Naive thymus-derived CD4-positive, alpha-beta T cell (primary cell): ENCODE results near the gene TLE6. TPM values are rescaled to one million over a fixed set of nuclear protein-coding genes. Genes with fewer than 3 reads are reported as not detected.

Experiments
- ATAC-seq: fragments of 150-1000 bp; cut with Tn5 transposase; 2 replicates; pipeline ENCODE4 v1.10.0; 2021; ENCODE audit warnings: mild to moderate bottlenecking, moderate library complexity
- CTCF ChIA-PET: fragments of 350-600 bp; sonication (Branson Sonifier 250); formaldehyde crosslinking; loops from one replicate; lab custom pipeline; 2021; ENCODE audit warnings: antibody characterized with exemption; lab: Charles Lee
- POLR2A ChIA-PET: fragments of 350-600 bp; sonication (Branson Sonifier 250); formaldehyde crosslinking; loops from one replicate; lab custom pipeline; 2021; ENCODE audit warnings: antibody characterized with exemption, inconsistent platforms; lab: Charles Lee
- DNase-seq, 9 donors: peaks; one replicate each; pipeline versions ENCODE4 v3.0.0 to v3.0.0-alpha.2; 2020 to 2022; ENCODE audit warnings: mixed read lengths in 1 of 9
- H3K27ac ChIP-seq: one replicate; pipeline ENCODE4 v1.7.0; 2013; ENCODE audit warnings: mild to moderate bottlenecking, low read depth, low read length, moderate library complexity
- H3K27me3 ChIP-seq, 2 donors: one replicate each; pipeline ENCODE4 v1.7.0; 2013; ENCODE audit warnings: low read length in 2 of 2, mild to moderate bottlenecking in 2 of 2, moderate library complexity in 2 of 2; ENCODE audit not compliant: control insufficient read depth in 2 of 2, insufficient read depth in 2 of 2
- H3K36me3 ChIP-seq, 3 experiments: 1 replicate in 2 of 3; 2 replicates in 1 of 3; pipeline ENCODE4 v1.7.0; 2013; ENCODE audit warnings: low read length in 3 of 3, mild to moderate bottlenecking in 3 of 3, moderate library complexity in 1 of 3; ENCODE audit not compliant: insufficient read depth in 3 of 3, control insufficient read depth in 2 of 3
- H3K4me1 ChIP-seq, 2 donors: one replicate each; pipeline ENCODE4 v1.7.0; 2013; ENCODE audit warnings: low read length in 2 of 2, mild to moderate bottlenecking in 2 of 2, moderate library complexity in 1 of 2; ENCODE audit not compliant: control insufficient read depth in 2 of 2, insufficient read depth in 2 of 2
- H3K4me3 ChIP-seq: 2 replicates; pipeline ENCODE4 v1.7.0; 2013; ENCODE audit warnings: mild to moderate bottlenecking, low read length
- H3K9me3 ChIP-seq, 3 experiments: 1 replicate in 2 of 3; 2 replicates in 1 of 3; pipeline ENCODE4 v1.7.0; 2013; ENCODE audit warnings: low read length in 3 of 3; ENCODE audit not compliant: control insufficient read depth in 2 of 3
- H3K27ac Mint-ChIP-seq, 9 donors: one replicate each; pipeline ENCODE4 v1.8.0; 2020 to 2022; ENCODE audit warnings: mixed read lengths in 9 of 9, mild to moderate bottlenecking in 8 of 9, moderate library complexity in 5 of 9, inconsistent platforms in 2 of 9
- H3K27me3 Mint-ChIP-seq, 5 donors: one replicate each; pipeline ENCODE4 v1.8.0; 2021 to 2022; ENCODE audit warnings: mixed read lengths in 5 of 5, mild to moderate bottlenecking in 1 of 5
- H3K36me3 Mint-ChIP-seq, 5 donors: one replicate each; pipeline ENCODE4 v1.8.0; 2020 to 2022; ENCODE audit warnings: mixed read lengths in 5 of 5, mild to moderate bottlenecking in 3 of 5, inconsistent platforms in 1 of 5
- H3K4me1 Mint-ChIP-seq, 7 donors: one replicate each; pipeline ENCODE4 v1.8.0; 2020 to 2022; ENCODE audit warnings: mixed read lengths in 7 of 7, mild to moderate bottlenecking in 3 of 7, inconsistent platforms in 1 of 7
- H3K4me3 Mint-ChIP-seq, 10 donors: one replicate each; pipeline ENCODE4 v1.8.0; 2020 to 2022; ENCODE audit warnings: mild to moderate bottlenecking in 10 of 10, mixed read lengths in 10 of 10, moderate library complexity in 6 of 10, inconsistent platforms in 2 of 10
- H3K9me3 Mint-ChIP-seq, 11 donors: one replicate each; pipeline ENCODE4 v1.8.0; 2020 to 2022; ENCODE audit warnings: mixed read lengths in 11 of 11, mild to moderate bottlenecking in 4 of 11, inconsistent platforms in 1 of 11, moderate library complexity in 1 of 11
- intact Hi-C, 2 donors: fragments of 100-400 bp; cut with micrococcal nuclease; formaldehyde crosslinking; loops; one replicate each; pipeline ENCODE4 v1.15.1; 2023
- polyA plus RNA-seq, 2 donors: library from polyadenylated mRNA; unstranded; fragments of 300-500 nt; fragmentation: Illumina TruSeq; gene quantifications; one replicate each; pipeline ENCODE4 v1.2.3, GENCODE V29; 2021
- total RNA-seq, 6 experiments: library from RNA in 5 of 6; stranded (reverse) in 5 of 6; gene quantifications; 1 replicate in 5 of 6; 2 replicates in 1 of 6; pipeline ENCODE4 v1.2.3 and lab custom pipeline; 2021 to 2026

The TLE6 gene
- total and polyA plus RNA-seq, 7 experiments from 2014 or later: 0.52 to 0.64 (median 0.60) TPM; not detected in 4

- POLR2A ChIA-PET: interaction anchor here (0.8 to 1.5 kb wide), 6 partner anchors 8 to 48 kb away, joined by 3 to 6 read pairs (median 4); no protein-coding TSS in a partner anchor
- Histone ChIP-seq H3K4me3 (peak overlapping the region; percentile 21), H3K4me1 (peaks cover 12 to 25% of the 10 kb centered on the region in 2 donors), H3K36me3 (no peaks in the 10 kb centered on the region), H3K9me3 (no peaks in the 10 kb centered on the region), H3K27me3 (no peaks in the 10 kb centered on the region), H3K27ac (no peak overlapping the region)
- peaks cover 0 to 43% (median 0%) of the 10 kb centered on the region in 5 donors for H3K27me3 Mint-ChIP-seq
- no peak for ATAC-seq
- CTCF ChIA-PET: interaction anchor here (1.4 to 2.1 kb wide), 4 partner anchors 11 to 84 kb away, joined by 4 to 9 read pairs (median 6); no protein-coding TSS in a partner anchor
- H3K27ac Mint-ChIP-seq: peak overlapping the region in 6 of 9 donors; percentile 13 to 82 (median 41)
- peaks cover 0 to 1% (median 0%) of the 10 kb centered on the region in 11 donors for H3K9me3 Mint-ChIP-seq
- intact Hi-C loops: no loop called here
- peaks cover 13 to 48% (median 35%) of the 10 kb centered on the region in 7 donors for H3K4me1 Mint-ChIP-seq
- peak overlapping the region in 9 of 10 donors; percentile 60 to 81 (median 70) for H3K4me3 Mint-ChIP-seq
- peaks cover 0 to 8% (median 4%) of the 10 kb centered on the region in 5 donors for H3K36me3 Mint-ChIP-seq
- peak in 1 of 9 donors; percentile 34 for DNase-seq
Measured at GRCh38 chr19:3024870-3025548, 47.6 kb downstream of the TLE6 start.

DNA sequence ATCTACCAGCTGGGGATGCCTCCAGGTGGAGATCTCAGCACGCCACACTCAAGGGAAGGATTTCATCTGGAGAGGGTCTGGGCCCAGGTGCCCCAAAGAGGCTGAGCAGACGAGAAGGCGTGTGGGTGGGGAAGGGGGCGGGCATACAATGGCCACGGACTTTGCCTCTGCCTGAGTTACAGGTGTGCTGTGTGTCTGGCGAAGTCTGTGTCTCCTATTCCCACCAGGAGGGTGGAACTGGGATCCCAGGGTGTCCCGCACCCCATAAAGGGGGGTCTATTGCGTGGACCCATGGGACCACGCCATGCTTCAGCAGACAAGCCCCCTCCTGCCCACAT is 48.2 kb downstream of the TLE6 start:
- Histone ChIP-seq H3K4me3 (no peak overlapping the region), H3K36me3 (no peaks in the 10 kb centered on the region), H3K27me3 (no peaks in the 10 kb centered on the region), H3K9me3 (no peaks in the 10 kb centered on the region), H3K4me1 (peaks cover 12 to 25% of the 10 kb centered on the region in 2 donors), H3K27ac (no peak overlapping the region)
- peaks cover 0 to 5% (median 1%) of the 10 kb centered on the region in 5 donors for H3K36me3 Mint-ChIP-seq
- DNase-seq (no peak), ATAC-seq (no peak)
- H3K27me3 Mint-ChIP-seq: peaks cover 0 to 48% (median 0%) of the 10 kb centered on the region in 5 donors
- ChIA-PET POLR2A (interaction anchor here (0.6 to 3.3 kb wide), 5 partner anchors 10 to 43 kb away, joined by 4 to 10 read pairs (median 6); no protein-coding TSS in a partner anchor), CTCF (interaction anchor here (1.4 to 2.1 kb wide), 2 partner anchors 10 to 78 kb away, joined by 5 to 9 read pairs; no protein-coding TSS in a partner anchor)
- H3K4me3 Mint-ChIP-seq: peak overlapping the region in 6 of 10 donors; percentile 69 to 81 (median 74)
- peaks cover 13 to 53% (median 40%) of the 10 kb centered on the region in 7 donors for H3K4me1 Mint-ChIP-seq
- intact Hi-C loops: no loop called here
- peak overlapping the region in 3 of 9 donors; percentile 21 to 59 (median 46) for H3K27ac Mint-ChIP-seq
- H3K9me3 Mint-ChIP-seq: peaks cover 0 to 1% (median 0%) of the 10 kb centered on the region in 11 donors

GRCh38 chr19:3026768-3027167 is 49.4 kb downstream of the TLE6 start:
- ATAC-seq (no peak), DNase-seq (no peak)
- peaks cover 13 to 62% (median 48%) of the 10 kb centered on the region in 7 donors for H3K4me1 Mint-ChIP-seq
- H3K9me3 Mint-ChIP-seq: peaks cover 0 to 1% (median 0%) of the 10 kb centered on the region in 11 donors
- no peak overlapping the region for H3K4me3 ChIP-seq
- no peaks in the 10 kb centered on the region for H3K9me3 ChIP-seq
- peaks cover 0 to 4% (median 0%) of the 10 kb centered on the region in 5 donors for H3K36me3 Mint-ChIP-seq
- H3K27me3 ChIP-seq: no peaks in the 10 kb centered on the region
- CTCF ChIA-PET: interaction anchor here (1.3 kb wide), 1 partner anchor 9 kb away, joined by 5 read pairs; no protein-coding TSS in a partner anchor
- POLR2A ChIA-PET: interaction anchor here (1.5 to 3.3 kb wide), 4 partner anchors 11 to 50 kb away, joined by 4 to 11 read pairs (median 9); partner anchors contain the start of genes TLE5 and TLE6
- H3K4me3 Mint-ChIP-seq: peak overlapping the region in 3 of 10 donors; percentile 71 to 93 (median 78)
- H3K27me3 Mint-ChIP-seq: peaks cover 0 to 60% (median 0%) of the 10 kb centered on the region in 5 donors
- no peak overlapping the region for H3K27ac ChIP-seq
- H3K36me3 ChIP-seq: no peaks in the 10 kb centered on the region
- intact Hi-C loops: no loop called here
- H3K27ac Mint-ChIP-seq: no peak overlapping the region
- peaks cover 12 to 25% of the 10 kb centered on the region in 2 donors for H3K4me1 ChIP-seq

DNA sequence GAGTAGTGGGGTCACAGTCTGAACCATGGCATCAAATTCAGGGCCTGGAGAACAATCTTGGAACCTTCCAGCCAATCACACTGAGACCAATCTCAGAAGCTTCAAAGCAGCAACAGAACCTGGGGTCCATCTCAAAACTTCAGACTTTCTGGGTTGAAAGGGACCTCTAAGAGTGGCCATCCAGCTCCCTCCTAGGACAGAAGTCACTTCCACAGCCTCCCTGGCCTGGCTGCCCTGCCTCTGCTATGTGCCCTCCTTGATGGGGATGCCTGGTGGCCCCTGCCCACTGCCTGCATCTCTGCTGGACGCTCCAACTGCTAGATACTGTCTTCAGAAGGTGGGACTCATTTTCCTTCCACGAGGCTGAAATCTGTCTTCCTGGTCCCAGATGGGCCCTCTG is 49.9 kb downstream of the TLE6 start:
- Histone ChIP-seq H3K4me3 (no peak overlapping the region), H3K27ac (no peak overlapping the region), H3K27me3 (no peaks in the 10 kb centered on the region), H3K9me3 (no peaks in the 10 kb centered on the region), H3K36me3 (no peaks in the 10 kb centered on the region), H3K4me1 (peaks cover 12 to 25% of the 10 kb centered on the region in 2 donors)
- Mint-ChIP-seq H3K9me3 (peaks cover 0 to 1% (median 0%) of the 10 kb centered on the region in 11 donors), H3K36me3 (peaks cover 0 to 4% (median 0%) of the 10 kb centered on the region in 5 donors), H3K4me3 (peak overlapping the region in 9 of 10 donors; percentile 5 to 93 (median 78)), H3K27me3 (peaks cover 0 to 66% (median 0%) of the 10 kb centered on the region in 5 donors), H3K27ac (peak overlapping the region in 5 of 9 donors; percentile 46 to 60 (median 56)), H3K4me1 (peaks cover 13 to 63% (median 48%) of the 10 kb centered on the region in 7 donors)
- intact Hi-C loops: no loop called here
- ChIA-PET CTCF (interaction anchor here (1.3 kb wide), 1 partner anchor 9 kb away, joined by 5 read pairs; no protein-coding TSS in a partner anchor), POLR2A (interaction anchor here (1.2 to 3.3 kb wide), 6 partner anchors 9 to 68 kb away, joined by 3 to 11 read pairs (median 6); partner anchors contain the start of genes TLE5 and TLE6)
- DNase-seq (no peak), ATAC-seq (no peak)

- peaks cover 0 to 72% (median 0%) of the 10 kb centered on the region in 5 donors for H3K27me3 Mint-ChIP-seq
- intact Hi-C loops: loop anchor here in 1 of 2 donors (1.0 kb wide), 1 partner anchor 8 kb away; no protein-coding TSS in a partner anchor
- DNase-seq: no peak
- CTCF ChIA-PET: interaction anchor here (1.3 kb wide), 1 partner anchor 8 kb away, joined by 5 read pairs; no protein-coding TSS in a partner anchor
- peak overlapping the region; percentile 54 to 93 (median 80) for H3K4me3 Mint-ChIP-seq
- no peaks in the 10 kb centered on the region for H3K9me3 ChIP-seq
- H3K9me3 Mint-ChIP-seq: peaks cover 0 to 1% (median 0%) of the 10 kb centered on the region in 11 donors
- no peaks in the 10 kb centered on the region for H3K36me3 Mint-ChIP-seq
- POLR2A ChIA-PET: interaction anchor here (1.1 to 3.3 kb wide), 7 partner anchors 8 to 68 kb away, joined by 3 to 11 read pairs (median 5); partner anchors contain the start of genes TLE5 and TLE6
- H3K4me3 ChIP-seq: no peak overlapping the region
- peak overlapping the region in 5 of 9 donors; percentile 10 to 86 (median 60) for H3K27ac Mint-ChIP-seq
- peak overlapping the region; percentile 64 for H3K27ac ChIP-seq
- H3K4me1 Mint-ChIP-seq: peaks cover 9 to 58% (median 44%) of the 10 kb centered on the region in 7 donors
- H3K36me3 ChIP-seq: no peaks in the 10 kb centered on the region
- H3K4me1 ChIP-seq: peaks cover 12 to 25% of the 10 kb centered on the region in 2 donors
- no peaks in the 10 kb centered on the region for H3K27me3 ChIP-seq
- no peak for ATAC-seq
Measured at GRCh38 chr19:3027981-3028304, 50.6 kb downstream of the TLE6 start.
